Stromal cell of bone marrow (primary cell): ENCODE data around the gene SLIRP.
"Not testable (repeated sequence)": the region's sequence is repeated elsewhere in the genome, so short reads cannot be mapped to it uniquely, and the experiment has no call there.

Source experiments
- DNase-seq: peaks from one replicate; pipeline ENCODE4 v3.0.0-alpha.2; 2012; ENCODE audit warnings: low read depth

SLIRP gene

DNA sequence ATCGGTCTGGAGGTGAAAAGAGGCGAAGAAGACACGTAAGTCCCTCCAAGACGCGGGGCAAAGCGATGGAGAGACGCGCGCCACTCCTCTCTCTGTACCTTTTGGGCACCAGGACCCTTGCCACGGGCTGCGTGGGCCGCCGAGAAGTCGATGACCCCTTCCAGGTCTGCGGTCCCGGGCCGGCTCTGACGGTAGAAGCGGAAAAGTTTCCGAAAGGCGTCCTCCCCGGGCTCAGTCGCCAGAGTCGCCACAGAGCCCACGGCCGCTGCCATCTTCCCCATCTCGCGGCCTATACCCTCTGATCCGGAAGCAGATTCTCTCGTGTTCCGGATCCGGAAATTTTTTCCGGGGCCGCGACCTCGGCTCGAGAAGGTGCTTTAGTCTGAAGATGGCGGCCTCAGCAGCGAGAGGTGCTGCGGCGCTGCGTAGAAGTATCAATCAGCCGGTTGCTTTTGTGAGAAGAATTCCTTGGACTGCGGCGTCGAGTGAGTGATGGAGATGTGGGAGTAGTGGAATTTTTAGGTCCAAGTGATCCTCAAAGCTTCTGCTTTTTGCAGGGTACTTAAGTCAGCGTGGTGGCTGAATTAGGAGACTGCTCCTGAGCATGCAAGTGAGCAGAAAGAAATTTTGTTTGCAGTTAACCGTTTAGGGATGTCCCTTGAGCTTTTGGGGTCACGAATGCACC is at the start of gene SLIRP, which contains the start of gene ALKBH1:
Gene SLIRP, plus strand, starts transcription at position 380 of the 685 bp plus-strand sequence. Its CDS starts 9 bp downstream, at position 389.
Gene ALKBH1, minus strand, starts transcription at position 300 of the 685 bp plus-strand sequence. Its CDS starts 19 bp downstream, at position 281.
- DNase-seq: peak; percentile 79

DNA sequence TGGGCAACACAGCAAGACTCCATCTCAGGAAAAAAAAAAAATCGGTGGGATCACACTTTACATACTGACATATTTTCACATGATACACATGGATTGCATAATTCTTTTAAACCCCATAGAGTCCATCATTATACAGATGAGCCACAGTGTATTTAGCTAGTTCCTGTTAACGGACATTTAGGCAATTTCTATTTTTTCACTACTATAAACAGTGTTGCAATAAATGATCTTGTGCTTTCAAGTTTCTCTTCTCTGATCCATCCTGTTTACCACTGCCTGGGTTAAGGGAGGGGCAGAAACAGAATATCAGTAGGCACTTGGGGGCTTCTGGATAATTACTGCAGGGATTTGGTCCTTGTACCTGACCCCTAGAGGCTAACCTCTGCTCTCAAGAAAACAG is 48.1 kb upstream of the SLIRP start:
- no peak for DNase-seq

DNA sequence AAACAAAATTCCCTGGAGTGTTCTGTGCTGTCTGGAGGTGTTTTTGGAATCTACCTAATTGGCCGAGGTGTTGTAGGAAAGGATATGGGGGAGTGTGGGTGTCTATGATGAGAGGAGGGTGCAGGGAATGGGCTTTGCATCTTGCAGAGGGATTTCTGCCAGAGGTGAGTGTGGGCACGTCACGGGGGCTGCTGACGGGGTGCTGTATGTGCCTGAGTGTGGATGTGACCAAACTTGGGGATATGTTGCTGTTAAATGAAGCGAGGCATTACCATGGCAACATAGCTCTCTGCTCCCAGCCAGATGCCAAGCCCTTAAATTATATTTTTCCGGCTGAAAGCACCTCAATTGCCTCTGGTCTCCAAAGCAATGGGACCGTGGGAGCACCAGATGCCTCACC is 47.1 kb upstream of the SLIRP start:
- DNase-seq: no peak

DNA sequence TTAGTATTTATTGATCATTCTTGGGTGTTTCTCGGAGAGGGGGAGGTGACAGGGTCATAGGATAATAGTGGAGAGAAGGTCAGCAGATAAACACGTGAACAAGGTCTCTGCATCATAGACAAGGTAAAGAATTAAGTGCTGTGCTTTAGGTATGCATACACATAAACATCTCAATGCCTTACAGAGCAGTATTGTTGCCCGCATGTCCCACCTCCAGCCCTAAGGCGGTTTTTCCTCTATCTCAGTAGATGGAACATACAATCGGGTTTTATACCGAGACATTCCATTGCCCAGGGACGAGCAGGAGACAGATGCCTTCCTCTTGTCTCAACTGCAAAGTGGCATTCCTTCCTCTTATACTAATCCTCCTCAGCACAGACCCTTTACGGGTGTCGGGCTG is 46.3 kb upstream of the SLIRP start:
- DNase-seq: not testable (repeated sequence)

DNA sequence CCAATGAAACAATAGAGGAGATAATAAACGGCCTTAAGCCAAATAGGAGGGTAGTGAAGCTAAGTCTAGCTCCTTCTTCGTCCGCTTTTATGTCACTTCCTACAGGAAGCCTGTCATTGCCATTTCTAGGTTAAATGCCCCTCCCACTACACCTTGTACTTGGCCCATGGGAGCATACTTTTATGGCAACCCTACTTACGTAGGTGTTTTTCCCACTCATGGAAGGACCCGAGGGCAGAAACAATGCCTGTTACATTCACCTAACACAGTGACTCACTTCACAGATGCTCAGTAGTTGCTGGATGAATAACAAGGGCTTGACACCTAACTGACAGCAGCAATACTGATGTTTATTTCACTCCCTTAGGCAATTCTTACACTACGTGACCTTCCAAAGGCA is 44.6 kb upstream of the SLIRP start:
- no peak for DNase-seq

DNA sequence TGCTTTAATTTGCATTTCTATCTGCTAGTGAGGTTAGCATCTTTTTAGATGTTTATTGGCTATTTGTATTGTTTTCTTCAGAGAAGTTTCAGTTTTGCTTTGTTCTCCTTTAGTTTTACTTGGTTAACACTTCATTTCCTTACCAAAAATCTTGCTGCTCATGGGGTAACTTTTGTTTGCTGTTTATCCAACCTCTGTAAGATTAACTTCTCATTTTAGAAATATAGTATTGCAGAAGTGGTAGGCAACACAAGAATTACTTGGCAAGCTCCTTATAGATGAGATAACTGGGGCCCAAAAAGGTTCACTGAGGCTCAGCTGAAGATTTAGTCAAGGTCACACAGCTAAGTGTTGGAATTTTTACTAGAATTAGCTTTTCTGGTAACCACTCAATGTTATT is 40.6 kb upstream of the SLIRP start:
- no peak for DNase-seq

DNA sequence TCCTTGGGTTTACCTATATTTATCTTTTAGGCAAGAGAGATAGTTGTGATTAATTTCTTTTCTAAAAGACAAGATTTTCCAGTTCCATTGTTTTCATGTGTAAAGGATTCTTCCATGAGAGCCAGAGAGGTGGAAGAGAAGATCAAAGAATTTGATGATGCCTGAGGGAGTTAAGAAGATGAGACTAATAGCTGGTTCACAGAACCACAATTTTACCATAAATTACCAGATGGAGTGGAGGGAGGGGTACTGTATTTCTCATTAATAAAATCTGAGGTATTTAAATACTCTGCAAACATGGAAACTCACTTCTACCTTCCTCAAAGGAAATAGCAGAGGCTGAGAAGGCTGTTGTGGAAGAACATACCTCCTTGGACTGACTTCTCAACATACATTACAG is 34.7 kb upstream of the SLIRP start:
- DNase-seq: no peak

DNA sequence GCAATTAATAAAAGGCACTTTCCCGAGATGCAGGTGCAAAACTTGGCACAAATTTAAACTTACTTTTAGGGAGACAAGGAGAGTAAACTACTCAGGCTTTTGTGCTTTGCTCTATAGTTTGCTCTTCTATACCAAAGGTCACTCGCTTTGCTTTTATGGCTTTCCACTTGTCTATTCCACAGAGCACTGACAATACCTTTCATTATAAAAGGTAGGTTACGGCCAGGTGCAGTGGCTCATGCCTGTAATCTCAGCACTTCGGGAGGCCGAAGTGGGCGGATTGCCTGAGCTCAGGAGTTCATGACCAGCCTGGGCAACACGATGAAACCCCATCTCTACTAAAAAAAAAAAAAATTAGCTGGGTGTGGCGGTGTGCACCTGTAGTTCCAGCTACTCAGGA is 33.0 kb upstream of the SLIRP start:
- DNase-seq: no peak

DNA sequence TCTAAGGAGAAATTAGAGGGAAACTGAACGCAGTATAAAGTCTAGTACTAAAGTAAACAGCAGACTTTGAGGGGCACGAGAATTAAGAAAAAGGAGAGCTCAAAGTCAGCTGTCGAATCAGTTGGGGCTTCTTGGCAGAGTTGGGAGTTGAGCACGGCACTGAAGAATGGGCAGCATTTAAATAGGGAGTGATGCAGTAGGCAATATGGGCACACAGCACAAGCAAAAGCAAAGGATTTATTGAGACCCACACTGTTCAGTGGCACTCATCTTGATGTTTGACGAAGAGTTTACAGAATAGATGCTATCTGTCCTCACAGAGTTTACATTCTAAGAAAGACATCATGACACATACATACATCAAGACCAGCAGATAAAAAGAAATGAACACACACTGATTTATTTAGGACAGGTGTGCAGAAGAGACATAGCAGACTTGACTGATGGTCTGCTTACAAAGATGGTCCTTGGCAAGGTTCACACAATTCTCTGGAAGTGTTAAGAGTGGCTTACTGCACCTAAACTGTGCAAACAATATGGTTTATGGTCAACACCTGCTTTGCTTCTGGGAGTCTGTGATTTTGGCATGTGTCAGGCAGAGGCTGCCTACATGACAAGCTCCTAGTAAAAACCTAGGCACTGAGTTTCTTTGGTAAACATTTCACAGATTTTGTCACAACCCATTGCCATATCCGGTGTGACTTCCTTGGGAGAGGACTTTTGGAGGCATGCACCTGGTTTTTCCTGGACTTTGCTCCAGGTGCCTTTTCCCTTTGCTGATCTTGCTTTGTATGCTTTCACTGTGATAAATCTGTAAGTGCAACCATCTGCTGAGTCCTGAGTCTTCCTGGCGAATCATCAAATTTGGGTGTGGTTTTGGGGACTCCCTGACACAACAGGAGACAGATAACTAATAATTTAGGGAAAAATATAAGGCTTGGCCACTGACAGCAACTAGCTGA is 26.4 kb upstream of the SLIRP start:
- no peak for DNase-seq

DNA sequence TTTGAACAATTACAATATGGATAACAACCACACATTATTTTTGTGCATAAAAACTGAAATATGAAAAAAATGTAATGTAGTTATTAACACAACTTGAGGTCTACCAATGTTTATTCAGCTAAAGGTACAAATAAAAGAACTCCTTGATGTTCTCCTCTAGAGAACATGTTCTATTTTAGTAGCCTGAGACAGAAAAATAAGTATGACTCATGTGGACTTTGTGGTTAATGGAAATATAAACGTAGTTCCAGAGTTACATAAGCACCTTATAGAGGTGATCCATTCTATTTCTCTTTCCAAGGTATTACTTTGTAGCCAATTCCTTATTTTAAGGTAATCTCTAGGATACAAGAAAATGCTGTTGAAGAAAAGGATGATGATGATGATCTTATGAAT is 25.7 kb upstream of the SLIRP start:
- peak; percentile 4 for DNase-seq

DNA sequence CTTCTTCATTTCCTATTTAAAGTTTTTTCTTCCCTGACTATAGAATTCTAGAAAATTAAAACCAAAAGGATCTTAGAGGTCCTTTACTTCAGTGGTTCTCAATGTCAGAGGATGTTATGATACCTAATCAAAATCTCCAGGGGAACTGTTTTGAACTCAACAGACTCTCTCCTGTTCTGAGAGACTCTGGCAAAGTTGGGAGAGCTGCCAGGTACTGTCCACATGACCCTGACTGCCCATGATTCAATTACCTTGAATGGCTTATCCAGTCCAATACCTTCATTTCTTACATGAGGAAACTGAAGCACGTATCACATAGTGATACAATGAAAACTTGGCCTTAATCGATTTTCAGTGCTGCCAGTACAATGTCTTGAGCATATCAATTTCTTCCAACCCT is 16.6 kb upstream of the SLIRP start:
- DNase-seq: no peak

DNA sequence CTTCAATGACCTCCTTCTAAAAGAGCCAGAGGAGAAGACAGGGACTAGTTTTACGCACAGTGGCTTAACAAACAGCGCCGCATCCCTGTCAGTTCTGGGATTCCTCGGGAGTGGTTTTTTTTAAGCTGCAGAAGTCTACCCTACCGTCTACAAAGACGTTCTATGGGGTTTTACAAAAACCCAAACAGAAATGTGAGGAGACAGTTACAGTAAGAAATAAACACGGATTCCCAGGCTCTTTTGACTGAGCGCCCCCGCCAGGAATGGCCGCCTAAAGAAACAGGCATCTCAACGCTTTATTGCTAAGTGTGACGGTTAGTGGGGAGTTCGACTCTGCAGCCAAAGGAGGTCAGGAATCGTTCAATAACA is 564 bp upstream of the SLIRP start:
- peak; percentile 40 for DNase-seq

DNA sequence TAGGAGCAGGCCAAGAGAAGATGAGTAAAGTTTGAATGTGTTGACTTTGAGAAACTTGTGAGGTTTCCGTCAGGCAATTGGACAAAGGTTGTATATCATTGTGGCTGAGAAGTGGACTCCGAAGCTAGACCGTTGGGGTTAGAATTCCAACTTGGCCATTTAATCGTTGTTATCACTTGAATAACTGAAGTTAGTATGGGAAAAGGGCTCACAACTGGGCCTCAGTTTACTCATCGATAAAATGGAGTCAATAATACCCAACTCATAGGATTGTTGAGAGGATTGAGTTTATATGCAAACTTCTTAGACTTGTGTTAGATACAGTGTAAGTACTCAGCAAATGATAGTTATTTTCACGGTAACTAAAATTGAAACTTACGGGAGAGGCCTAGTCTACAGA is 846 bp downstream of the SLIRP start:
- DNase-seq: no peak

DNA sequence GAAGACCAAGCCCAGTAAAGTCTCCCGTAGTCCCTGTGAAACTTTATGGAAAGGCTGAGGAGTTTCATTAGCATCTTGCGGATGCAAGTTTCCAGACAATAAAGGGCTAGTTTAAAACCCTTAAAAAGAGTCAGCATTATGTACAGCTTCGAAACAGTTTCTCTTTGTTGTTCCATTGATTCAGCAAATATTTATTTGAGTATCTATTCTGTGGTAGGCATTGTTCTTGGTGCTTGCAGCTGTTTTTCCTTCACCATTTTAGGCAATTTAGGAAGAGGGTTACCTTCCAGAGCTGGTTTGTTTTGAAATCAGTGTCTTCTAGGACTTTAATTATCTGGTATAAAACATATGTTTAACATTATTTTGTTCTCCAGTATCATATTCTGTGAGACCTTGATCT is 1.5 kb downstream of the SLIRP start:
- no peak for DNase-seq

DNA sequence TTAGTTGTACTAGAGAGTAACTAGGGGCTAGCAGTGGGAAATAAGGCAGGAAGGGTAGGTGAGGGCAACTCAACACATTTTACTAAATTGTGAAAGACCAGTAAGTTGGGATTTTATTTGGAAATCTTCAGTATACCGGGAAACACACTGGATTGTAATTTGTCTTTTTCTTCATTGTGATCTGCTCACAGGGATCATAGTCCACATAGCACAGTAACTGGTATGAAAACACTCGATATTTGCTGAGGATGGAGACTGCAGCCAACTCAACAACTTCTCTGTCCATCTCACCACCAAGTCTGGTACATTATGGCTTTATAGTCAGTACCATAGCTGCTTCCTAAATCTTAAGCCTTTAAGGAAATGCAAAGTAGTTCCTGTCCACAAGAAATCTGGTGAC is 2.5 kb downstream of the SLIRP start:
- no peak for DNase-seq

DNA sequence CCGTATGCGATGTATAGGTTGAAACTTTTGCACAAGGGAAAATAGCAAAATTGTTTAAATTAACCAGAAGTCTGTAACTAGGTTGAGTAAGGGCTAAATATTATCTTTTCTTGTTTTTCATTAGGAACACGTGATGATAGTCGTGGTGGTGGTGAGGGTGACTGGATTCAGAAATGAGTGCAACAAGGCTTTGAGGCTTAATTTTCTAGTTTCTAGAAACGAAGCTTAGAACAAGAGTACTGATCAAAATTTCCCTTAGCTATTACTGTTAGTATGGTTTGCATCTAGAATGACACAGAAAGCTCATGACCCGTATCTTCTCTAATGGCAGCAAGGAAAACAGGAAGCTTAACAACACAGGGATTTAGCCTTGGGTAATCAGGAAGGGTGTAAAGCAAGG is 7.0 kb downstream of the SLIRP start:
- no peak for DNase-seq

DNA sequence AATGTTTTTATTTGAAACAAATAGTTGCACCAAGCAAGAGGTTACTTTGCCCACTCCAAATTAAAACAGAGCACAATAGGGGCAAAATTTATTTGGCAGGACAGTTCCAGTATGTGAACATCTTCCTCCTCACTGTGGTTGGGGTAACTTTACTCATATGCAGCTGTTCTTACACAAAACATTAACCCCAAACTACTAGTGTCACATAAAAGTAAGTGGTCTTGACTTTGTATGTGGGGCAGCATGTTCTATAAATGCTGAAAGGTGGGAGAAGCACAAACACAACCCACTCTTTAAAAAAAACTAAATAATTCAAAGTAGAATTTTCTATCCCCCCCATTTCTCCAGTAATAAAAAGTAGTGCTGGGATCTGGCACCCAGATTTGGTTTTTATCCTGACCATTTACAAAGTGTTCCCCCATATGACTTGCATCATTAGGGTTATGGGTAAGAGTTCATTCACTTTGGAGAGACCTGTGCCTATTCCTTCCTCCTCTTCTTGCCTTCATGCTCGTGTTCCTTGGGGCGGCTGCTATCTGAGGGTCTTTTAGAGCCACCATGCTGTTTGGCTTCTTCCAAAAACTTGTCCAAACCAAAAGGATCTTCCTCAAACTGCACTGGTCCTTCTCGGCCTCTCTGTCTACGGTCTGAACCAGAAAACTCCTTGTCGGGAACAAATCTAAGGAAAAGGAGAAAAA is 9.9 kb downstream of the SLIRP start:
- DNase-seq: no peak

DNA sequence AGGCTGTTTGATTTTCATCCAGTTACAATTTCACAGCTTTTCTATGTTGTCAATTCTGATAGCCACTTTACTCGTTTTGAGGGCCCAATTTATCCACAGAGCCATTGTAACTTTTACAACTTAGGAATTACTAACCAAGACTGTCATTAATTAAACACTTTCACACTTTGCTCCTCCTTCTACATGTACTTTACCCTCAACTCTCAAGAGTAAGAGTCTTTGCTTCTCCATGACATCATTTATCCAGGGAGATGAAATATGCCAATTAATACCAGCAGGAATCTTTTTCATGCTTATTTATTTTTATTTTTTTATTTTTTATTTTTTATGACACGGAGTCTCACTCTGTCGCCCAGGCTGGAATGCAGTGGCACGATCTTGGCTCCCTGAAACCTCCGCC is 13.5 kb downstream of the SLIRP start:
- no peak for DNase-seq

DNA sequence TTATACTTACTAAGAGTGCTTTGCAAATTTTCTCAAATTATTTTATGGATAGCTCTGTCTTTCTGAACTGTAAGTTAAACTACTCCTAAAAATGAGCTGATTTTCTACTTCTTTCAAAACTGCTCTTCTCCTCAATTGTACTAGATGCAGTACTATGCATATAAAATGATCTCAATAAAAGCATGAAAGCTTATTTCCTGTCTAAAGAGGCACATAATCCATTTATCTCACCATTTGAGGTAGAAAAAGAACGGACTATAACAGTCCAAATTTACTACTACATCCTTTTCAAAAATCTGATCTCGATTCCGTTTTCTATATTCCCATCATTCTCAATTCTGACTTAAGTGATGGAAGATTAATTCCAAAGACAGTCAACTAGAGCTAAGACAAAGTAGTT is 14.4 kb downstream of the SLIRP start:
- DNase-seq: no peak

DNA sequence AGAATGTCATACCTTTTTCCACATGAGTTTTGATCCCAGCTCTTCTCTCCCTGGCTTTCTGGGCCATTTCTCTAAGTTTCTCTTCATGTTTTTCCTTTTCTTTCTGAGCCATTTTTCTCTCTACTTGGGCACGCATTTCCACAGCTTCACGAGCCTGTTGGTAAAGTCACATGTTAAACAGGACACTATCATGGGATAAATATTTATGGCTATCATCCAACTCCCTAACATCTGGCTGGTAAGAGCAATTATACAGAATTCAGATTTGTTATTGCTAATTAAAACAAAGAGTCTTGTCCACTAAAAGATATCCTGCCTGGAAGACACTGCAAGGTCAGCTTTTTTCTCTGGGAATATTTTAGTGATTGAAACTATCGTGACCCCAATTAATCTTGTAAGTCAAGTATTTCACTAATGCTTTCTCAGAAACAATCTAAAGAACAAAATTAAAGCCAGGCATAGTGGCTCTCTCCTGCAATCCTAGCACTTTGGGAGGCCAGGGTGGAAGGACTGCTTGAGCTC is 23.1 kb downstream of the SLIRP start:
- DNase-seq: no peak

DNA sequence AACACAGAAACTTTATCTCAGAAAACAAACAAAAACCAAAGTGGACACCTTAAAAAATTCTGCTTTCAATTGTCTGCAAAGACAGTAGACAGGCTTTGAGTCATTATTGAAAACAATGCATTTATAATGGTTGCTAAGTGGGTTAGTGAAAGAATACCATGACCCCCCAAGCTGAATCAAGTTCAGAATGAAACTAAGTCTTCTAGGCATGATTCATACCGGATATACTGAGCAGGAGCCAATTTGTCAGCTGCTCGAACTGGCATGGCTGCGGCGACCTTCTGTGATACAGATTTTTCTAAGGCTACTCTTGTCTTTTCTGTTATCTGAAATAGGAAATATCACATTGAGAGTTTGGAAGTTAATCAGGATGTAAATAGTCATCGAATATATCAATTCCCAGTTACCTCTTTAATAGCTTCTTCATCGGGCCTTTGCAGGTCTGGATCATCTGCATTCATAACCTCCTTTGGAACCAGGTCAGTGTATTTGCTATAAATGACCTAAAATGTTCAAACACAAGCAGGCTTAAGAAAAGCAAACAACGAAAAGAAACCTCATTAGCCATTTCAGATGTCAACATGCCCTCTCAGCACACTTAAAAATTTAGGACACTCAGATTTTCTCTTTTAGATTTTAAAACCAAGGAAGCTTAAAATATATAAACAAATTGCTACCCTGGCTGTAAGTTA is 30.8 kb downstream of the SLIRP start:
- peak; percentile 12 for DNase-seq

DNA sequence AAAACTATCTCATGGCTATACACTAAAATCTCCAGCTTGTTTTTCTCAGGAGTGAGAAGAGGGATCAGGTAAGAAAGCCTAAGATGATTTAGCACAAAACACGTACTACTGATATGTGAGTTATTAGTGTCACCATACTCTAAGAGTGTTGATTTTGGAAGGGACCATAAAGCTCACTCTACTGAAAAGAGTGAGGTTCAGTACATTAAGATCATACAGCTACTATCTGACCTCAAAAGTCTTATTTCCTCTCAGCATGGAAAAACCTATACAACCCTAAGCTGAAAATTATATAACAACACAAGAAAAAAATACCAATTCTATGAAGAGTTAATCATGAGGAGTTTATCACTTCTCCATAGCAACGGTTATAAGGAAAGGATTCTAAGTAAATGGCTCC is 33.5 kb downstream of the SLIRP start:
- DNase-seq: no peak
